Activated CD8-positive, alpha-beta T cell treated with anti-CD3 and anti-CD28 coated beads for 36 hours (primary cell): Measurements from ENCODE around the gene STK39. TPM values are rescaled to one million over a fixed set of nuclear protein-coding genes. Genes with fewer than 3 reads are reported as not detected.

Source experiments
- ATAC-seq: fragments of 200-7000 bp; cut with Tn5 transposase; one replicate; pipeline ENCODE4 v1.10.0; 2021; ENCODE audit warnings: mild to moderate bottlenecking, moderate library complexity
- CTCF ChIA-PET: fragments of 350-600 bp; sonication (Branson Sonifier 250); formaldehyde crosslinking; loops from one replicate; lab custom pipeline; 2021; ENCODE audit warnings: antibody characterized with exemption; lab: Charles Lee
- POLR2A ChIA-PET: fragments of 350-600 bp; sonication (Branson Sonifier 250); formaldehyde crosslinking; loops from one replicate; lab custom pipeline; 2021; ENCODE audit warnings: antibody characterized with exemption; lab: Charles Lee
- DNase-seq: peaks from one replicate; pipeline ENCODE4 v3.0.0-alpha.2; 2020
- H3K27ac Mint-ChIP-seq: one replicate; pipeline ENCODE4 v1.8.0; 2021; ENCODE audit warnings: mild to moderate bottlenecking, mixed read lengths
- H3K27me3 Mint-ChIP-seq: one replicate; pipeline ENCODE4 v1.8.0; 2021; ENCODE audit warnings: mixed read lengths
- H3K36me3 Mint-ChIP-seq: one replicate; pipeline ENCODE4 v1.8.0; 2021; ENCODE audit warnings: low read depth, mixed read lengths
- H3K4me1 Mint-ChIP-seq: one replicate; pipeline ENCODE4 v1.8.0; 2021; ENCODE audit warnings: low read depth, mixed read lengths
- H3K4me3 Mint-ChIP-seq: one replicate; pipeline ENCODE4 v1.8.0; 2021; ENCODE audit warnings: mild to moderate bottlenecking, moderate library complexity, mixed read lengths
- H3K9me3 Mint-ChIP-seq: one replicate; pipeline ENCODE4 v1.8.0; 2021; ENCODE audit warnings: mixed read lengths
- intact Hi-C: fragments of 100-400 bp; cut with micrococcal nuclease; formaldehyde crosslinking; loops from one replicate; pipeline ENCODE4 v1.10.0; 2022
- total RNA-seq, 2 experiments: library from RNA; stranded (reverse); gene quantifications; one replicate each; pipeline ENCODE4 v1.2.3, GENCODE V29; 2021
- TF ChIP-seq, protein P1 (sequence below): fragments of 200-600 bp; IDR thresholded peaks from one replicate; pipeline ENCODE4 v1.8.0; 2022; ENCODE audit warnings: antibody characterized with exemption, mild to moderate bottlenecking

The STK39 gene
- total RNA-seq, 2 experiments from 2014 or later = 32.8 to 33.9 TPM

- Mint-ChIP-seq H3K4me3 (no peak overlapping the region), H3K9me3 (peaks cover 10% of the 10 kb centered on the region), H3K36me3 (no peaks in the 10 kb centered on the region), H3K27ac (no peak overlapping the region), H3K27me3 (no peaks in the 10 kb centered on the region), H3K4me1 (no peaks in the 10 kb centered on the region)
- ChIA-PET CTCF (interaction anchor here (0.9 to 1.4 kb wide), 2 partner anchors 83 to 93 kb away, joined by 3 to 4 read pairs; no protein-coding TSS in a partner anchor), POLR2A (no interaction called here)
- DNase-seq (no peak), ATAC-seq (no peak)
- TF ChIP-seq, protein P1, sequence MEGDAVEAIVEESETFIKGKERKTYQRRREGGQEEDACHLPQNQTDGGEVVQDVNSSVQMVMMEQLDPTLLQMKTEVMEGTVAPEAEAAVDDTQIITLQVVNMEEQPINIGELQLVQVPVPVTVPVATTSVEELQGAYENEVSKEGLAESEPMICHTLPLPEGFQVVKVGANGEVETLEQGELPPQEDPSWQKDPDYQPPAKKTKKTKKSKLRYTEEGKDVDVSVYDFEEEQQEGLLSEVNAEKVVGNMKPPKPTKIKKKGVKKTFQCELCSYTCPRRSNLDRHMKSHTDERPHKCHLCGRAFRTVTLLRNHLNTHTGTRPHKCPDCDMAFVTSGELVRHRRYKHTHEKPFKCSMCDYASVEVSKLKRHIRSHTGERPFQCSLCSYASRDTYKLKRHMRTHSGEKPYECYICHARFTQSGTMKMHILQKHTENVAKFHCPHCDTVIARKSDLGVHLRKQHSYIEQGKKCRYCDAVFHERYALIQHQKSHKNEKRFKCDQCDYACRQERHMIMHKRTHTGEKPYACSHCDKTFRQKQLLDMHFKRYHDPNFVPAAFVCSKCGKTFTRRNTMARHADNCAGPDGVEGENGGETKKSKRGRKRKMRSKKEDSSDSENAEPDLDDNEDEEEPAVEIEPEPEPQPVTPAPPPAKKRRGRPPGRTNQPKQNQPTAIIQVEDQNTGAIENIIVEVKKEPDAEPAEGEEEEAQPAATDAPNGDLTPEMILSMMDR = no peak
- intact Hi-C loops = no loop called here
These were observed 7.0 kb upstream of the STK39 start for GRCh38 chr2:168254158-168254935.

DNA sequence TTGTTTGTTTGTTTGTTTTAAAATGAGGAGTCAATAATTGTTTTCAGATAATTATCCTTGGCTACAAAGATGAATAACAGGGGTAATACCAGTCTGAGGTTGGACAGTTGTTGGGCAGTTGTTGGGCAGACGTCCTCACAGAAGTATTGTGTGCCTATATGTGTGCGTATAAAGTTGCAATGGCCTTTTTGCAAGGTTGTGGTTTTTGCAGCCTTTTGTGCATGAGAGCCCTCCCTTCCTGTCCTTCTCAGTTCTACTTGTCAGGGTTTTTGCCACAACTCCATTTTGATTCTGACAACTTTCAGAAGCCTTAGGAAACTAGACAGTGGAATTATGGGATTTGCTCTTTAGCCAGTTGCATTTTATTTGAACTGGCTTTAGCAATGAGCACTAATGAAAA is 6.0 kb upstream of the STK39 start:
- ATAC-seq (no peak), DNase-seq (no peak)
- TF ChIP-seq, protein P1 = no peak
- ChIA-PET POLR2A (no interaction called here), CTCF (no interaction called here)
- peaks cover 2% of the 10 kb centered on the region for H3K4me1 Mint-ChIP-seq
- H3K36me3 Mint-ChIP-seq = no peaks in the 10 kb centered on the region
- H3K27me3 Mint-ChIP-seq = no peaks in the 10 kb centered on the region
- peaks cover 1% of the 10 kb centered on the region for H3K9me3 Mint-ChIP-seq
- intact Hi-C loops = no loop called here
- H3K4me3 Mint-ChIP-seq = no peak overlapping the region
- no peak overlapping the region for H3K27ac Mint-ChIP-seq

- Mint-ChIP-seq H3K27me3 (no peaks in the 10 kb centered on the region), H3K9me3 (no peaks in the 10 kb centered on the region), H3K27ac (no peak overlapping the region), H3K36me3 (no peaks in the 10 kb centered on the region), H3K4me1 (peaks cover 5% of the 10 kb centered on the region), H3K4me3 (no peak overlapping the region)
- no peak for DNase-seq
- CTCF ChIA-PET = no interaction called here
- intact Hi-C loops = no loop called here
- TF ChIP-seq, protein P1 = no peak
- ATAC-seq = no peak
- POLR2A ChIA-PET = no interaction called here
These were observed 5.6 kb upstream of the STK39 start for GRCh38 chr2:168252976-168253375.

DNA sequence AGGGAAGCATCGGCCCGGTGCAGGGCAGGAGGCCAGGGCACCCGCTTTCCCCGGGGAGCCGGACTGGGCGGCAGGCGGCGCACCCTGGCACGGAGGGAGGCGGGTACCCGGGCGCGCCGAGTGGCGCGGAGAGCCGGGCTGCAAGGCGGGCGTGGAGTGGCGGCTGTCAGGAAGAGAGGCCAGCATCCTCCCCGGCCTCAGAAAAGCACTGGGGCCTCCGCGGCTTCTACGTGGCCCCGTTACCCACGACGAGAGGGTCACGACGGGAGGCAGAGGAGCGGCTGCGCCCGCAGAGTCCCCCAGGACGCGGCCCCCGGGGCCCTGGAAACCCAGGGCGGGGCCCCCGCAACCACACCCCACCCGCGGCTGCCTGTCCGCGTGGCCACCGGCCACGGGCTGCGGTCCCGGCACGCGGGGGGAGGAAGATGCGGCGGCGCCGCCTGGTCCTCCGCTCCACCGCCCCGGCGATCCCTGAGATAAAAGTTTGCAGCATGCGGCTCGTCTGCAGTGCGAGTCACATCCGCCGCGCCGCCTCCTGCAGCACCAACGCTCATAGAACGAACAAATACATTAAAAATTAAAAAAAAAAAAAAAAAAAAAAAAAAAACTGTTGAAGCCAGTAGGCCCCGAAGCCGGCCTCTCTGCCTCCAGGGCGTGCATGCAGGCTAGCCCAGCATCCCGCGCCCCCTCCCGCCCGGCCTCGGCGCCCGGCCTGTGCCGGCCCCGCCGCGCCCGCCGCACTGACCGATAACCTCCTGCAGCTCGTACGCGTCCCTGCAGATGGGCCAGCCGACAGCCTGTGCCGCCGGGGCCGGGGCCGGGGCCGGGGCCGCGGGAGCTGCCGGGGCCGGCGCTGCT is 683 bp downstream of the STK39 start:
- TF ChIP-seq, protein P1 = no peak
- ChIA-PET CTCF (interaction anchor here (0.7 to 2.7 kb wide), 8 partner anchors 35 to 128 kb away, joined by 3 to 7 read pairs (median 4); no protein-coding TSS in a partner anchor), POLR2A (interaction anchor here (1.1 to 1.8 kb wide), 4 partner anchors 35 to 57 kb away, joined by 3 to 9 read pairs (median 6); no protein-coding TSS in a partner anchor)

More for the DNA sequence above, 683 bp downstream of the STK39 start:
- intact Hi-C loops = loop anchor here (2.0 to 5.0 kb wide), 2 partner anchors 54 to 79 kb away; no protein-coding TSS in a partner anchor
- Mint-ChIP-seq H3K4me1 (peaks cover 35% of the 10 kb centered on the region), H3K4me3 (peak overlapping the region; percentile 93), H3K27me3 (no peaks in the 10 kb centered on the region), H3K9me3 (no peaks in the 10 kb centered on the region), H3K27ac (peak overlapping the region; percentile 94), H3K36me3 (peaks cover 8% of the 10 kb centered on the region)
- ATAC-seq (peak; percentile 43), DNase-seq (peak; percentile 86)
